ENCODE measurements around the gene DIRAS1.
A peak's percentile ranks its signal among the peaks of the same experiment; 100 is the strongest.

Gene DIRAS1

DNA sequence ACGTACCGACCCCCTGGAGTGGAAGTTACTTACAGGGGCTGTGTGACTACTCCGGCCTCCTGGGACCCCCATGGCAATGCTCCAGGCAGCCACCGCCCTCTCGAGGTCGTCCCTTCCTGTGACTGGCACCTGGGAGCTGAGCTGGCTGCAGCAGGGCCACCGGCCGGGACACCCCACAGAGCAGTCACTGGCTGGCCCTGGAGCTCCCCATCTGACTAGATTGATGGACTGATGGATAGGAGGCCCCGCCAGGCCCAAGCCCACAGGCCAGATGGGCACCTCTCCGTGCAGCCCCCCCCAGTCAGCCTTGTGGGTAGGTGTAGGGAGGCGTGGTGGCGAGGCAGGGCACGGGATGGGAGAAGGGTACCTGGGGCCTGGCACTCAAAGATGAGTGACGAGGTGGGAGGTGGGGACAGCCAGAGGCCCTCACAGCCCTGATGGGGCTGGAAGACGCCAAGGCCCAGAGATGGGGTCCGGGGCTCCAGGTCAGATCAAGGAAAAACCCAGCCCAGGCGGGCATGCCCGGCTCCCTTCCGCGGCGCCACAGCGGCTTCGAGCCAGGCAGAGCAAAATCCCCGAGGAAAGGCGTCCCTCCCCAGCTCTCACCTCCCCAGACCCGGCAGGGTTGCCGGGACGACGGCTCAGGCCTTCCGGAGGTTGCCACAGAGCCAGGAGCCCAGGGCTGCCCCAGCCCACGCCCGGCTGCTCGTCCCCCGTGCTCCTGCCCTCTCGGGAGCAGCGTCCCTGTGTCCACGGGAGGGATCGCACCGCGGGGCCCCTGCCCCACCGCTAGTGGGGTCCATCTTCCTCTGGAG is 10.2 kb upstream of the DIRAS1 start:
- TF ChIP-seq JUND (IDR thresholded peaks at IDR 0.05; ENCODE audit: low read depth), result no peak
- no peak for DNase-seq (ENCODE audit: low read depth in 1 of 2, low spot score in 1 of 2)
- in situ Hi-C loops (cut with HindIII; ENCODE audit: low pct_unique_long_range_greater_than_20kb, low sequenced_read_pairs), result no loop called here

- TF ChIP-seq JUND (IDR thresholded peaks at IDR 0.05; ENCODE audit: low read depth), result no peak
- in situ Hi-C loops (cut with HindIII; ENCODE audit: low pct_unique_long_range_greater_than_20kb, low sequenced_read_pairs), result no loop called here
- no peak for DNase-seq (ENCODE audit: low read depth in 1 of 2, low spot score in 1 of 2)
Observed at GRCh38 chr19:2729943-2730818, 9.0 kb upstream of the DIRAS1 start.

- in situ Hi-C loops (cut with HindIII; ENCODE audit: low pct_unique_long_range_greater_than_20kb, low sequenced_read_pairs), result no loop called here
- TF ChIP-seq JUND (IDR thresholded peaks at IDR 0.05; ENCODE audit: low read depth), result no peak
- no peak for DNase-seq (ENCODE audit: low read depth in 1 of 2, low spot score in 1 of 2)
Observed at GRCh38 chr19:2728783-2729387, 7.7 kb upstream of the DIRAS1 start.

DNA sequence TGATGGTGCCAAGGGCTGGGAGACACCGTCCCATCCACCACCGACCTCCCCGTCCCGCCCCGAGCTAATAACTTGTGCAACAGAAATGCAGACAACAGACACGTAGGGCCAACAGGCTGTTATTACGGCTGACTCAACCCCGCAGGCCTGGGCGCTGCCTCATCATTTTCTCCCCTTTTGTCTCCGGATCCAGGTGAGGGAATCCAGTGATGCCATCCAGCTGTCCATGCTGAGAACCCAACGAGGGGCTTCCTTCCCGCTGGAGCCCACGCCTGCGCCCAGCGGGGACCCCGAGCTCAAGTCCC is 6.4 kb upstream of the DIRAS1 start:
- in situ Hi-C loops (cut with HindIII; ENCODE audit: low pct_unique_long_range_greater_than_20kb, low sequenced_read_pairs), result no loop called here
- DNase-seq (ENCODE audit: low read depth in 1 of 2, low spot score in 1 of 2), result no peak
- TF ChIP-seq JUND (IDR thresholded peaks at IDR 0.05; ENCODE audit: low read depth), result no peak

GRCh38 chr19:2726904-2727639 is 5.9 kb upstream of the DIRAS1 start:
- TF ChIP-seq JUND (IDR thresholded peaks at IDR 0.05; ENCODE audit: low read depth), result no peak
- in situ Hi-C loops (cut with HindIII; ENCODE audit: low pct_unique_long_range_greater_than_20kb, low sequenced_read_pairs), result no loop called here
- peak in 1 of 2 experiments; percentile 17 for DNase-seq (ENCODE audit: low read depth in 1 of 2, low spot score in 1 of 2)

DNA sequence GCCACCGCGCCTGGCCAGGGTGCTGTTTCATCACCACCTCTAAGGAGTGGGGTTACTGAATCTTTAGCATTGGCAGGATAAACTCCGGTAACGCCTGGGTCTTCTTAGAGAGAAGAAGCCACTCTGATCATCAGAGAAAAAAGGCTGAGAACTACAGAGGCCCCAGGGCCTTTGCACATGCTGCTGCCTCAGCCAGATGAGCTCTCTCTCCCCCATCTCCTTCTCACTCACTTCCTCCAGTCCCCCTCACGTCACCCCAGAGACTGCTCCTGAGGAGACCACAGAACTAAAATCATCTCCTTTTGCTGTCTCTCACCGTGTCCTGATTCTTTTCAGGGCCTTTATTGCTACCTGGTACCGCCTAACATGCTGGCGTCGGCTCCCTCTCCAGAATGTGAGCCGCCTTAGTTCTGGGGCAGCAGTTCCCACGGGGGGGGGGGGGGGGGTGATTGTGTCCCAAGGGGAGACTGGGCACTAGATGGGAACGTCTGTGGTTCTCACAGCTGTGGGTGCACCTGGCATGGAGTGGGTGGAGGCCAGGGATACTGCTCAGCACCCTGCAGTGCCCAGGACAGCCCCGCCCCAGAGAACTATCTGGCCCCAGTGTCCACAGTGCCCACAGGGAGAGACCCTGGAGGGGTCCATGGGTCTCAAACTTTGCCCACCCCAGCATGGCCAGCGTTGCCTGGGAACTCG is 5.1 kb upstream of the DIRAS1 start:
- no peak for DNase-seq (ENCODE audit: low read depth in 1 of 2, low spot score in 1 of 2)
- in situ Hi-C loops (cut with HindIII; ENCODE audit: low pct_unique_long_range_greater_than_20kb, low sequenced_read_pairs), result no loop called here
- no peak for TF ChIP-seq JUND (IDR thresholded peaks at IDR 0.05; ENCODE audit: low read depth)

- in situ Hi-C loops (cut with HindIII; ENCODE audit: low pct_unique_long_range_greater_than_20kb, low sequenced_read_pairs), result no loop called here
- no peak for TF ChIP-seq JUND (IDR thresholded peaks at IDR 0.05; ENCODE audit: low read depth)
Observed at GRCh38 chr19:2724148-2724557, 3.0 kb upstream of the DIRAS1 start.

DNA sequence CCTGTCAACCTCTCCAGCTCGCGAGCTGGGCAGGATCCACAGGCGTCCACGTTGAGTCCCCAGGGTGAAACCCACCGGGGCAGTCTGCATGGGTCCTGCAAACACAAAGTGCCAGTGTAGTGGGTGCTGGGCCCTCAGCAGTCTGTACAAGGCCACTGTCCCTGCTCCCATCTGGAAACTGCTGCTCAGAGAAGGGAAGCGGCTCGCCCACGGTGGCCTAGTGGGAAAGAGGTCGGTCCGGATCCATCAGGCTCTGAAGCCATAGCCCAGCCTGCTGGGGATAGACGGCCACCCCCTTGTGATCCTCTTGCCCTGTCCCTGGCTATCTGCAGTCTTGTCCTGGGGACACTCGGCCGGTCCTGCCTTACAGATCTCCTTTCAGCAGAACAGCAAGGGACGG is 2.6 kb upstream of the DIRAS1 start:
- TF ChIP-seq JUND (IDR thresholded peaks at IDR 0.05; ENCODE audit: low read depth), result no peak
- DNase-seq (ENCODE audit: low read depth in 1 of 2, low spot score in 1 of 2), result no peak
- in situ Hi-C loops (cut with HindIII; ENCODE audit: low pct_unique_long_range_greater_than_20kb, low sequenced_read_pairs), result no loop called here

More at GRCh38 chr19:2724148-2724557, 3.0 kb upstream of the DIRAS1 start:
- DNase-seq (ENCODE audit: low read depth in 1 of 2, low spot score in 1 of 2), result no peak

GRCh38 chr19:2723345-2723715 is 2.2 kb upstream of the DIRAS1 start:
- TF ChIP-seq JUND (IDR thresholded peaks at IDR 0.05; ENCODE audit: low read depth), result no peak
- no peak for DNase-seq (ENCODE audit: low read depth in 1 of 2, low spot score in 1 of 2)
- in situ Hi-C loops (cut with HindIII; ENCODE audit: low pct_unique_long_range_greater_than_20kb, low sequenced_read_pairs), result no loop called here

- TF ChIP-seq JUND (IDR thresholded peaks at IDR 0.05; ENCODE audit: low read depth), result no peak
- DNase-seq (ENCODE audit: low read depth in 1 of 2, low spot score in 1 of 2), result peak; percentile 42 to 70
Observed at GRCh38 chr19:2722541-2723344, 1.6 kb upstream of the DIRAS1 start.

More at GRCh38 chr19:2722541-2723344, 1.6 kb upstream of the DIRAS1 start:
- in situ Hi-C loops (cut with HindIII; ENCODE audit: low pct_unique_long_range_greater_than_20kb, low sequenced_read_pairs), result no loop called here
